SK-N-SH treated with all-trans-retinoic acid at 6 μM for 48 hours (cell line): Measurements from ENCODE around the gene ARHGEF40.

Experiments
- ATAC-seq: fragments of 200-7000 bp; cut with Tn5 transposase; 3 replicates; pipeline ENCODE4 v1.9.1; 2020; ENCODE audit warnings: mild to moderate bottlenecking, moderate library complexity
- ARNTL ChIP-seq: fragments of 450-650 bp; formaldehyde crosslinking; IDR thresholded peaks from 2 replicates; pipeline ENCODE4 v1.5.0; 2020; ENCODE audit warnings: low read depth, mild to moderate bottlenecking, moderate library complexity, borderline replicate concordance
- BACH2 ChIP-seq: fragments of 250-450 bp; sonication (Bioruptor Pico); IDR thresholded peaks from 2 replicates; pipeline ENCODE4 v1.9.0; 2021; ENCODE audit warnings: mild to moderate bottlenecking, borderline replicate concordance
- CSDC2 ChIP-seq: fragments of 250-450 bp; sonication (Bioruptor Pico); IDR thresholded peaks from 2 replicates; pipeline ENCODE4 v1.5.0; 2020; ENCODE audit warnings: mild to moderate bottlenecking, moderate library complexity
- GLIS3 ChIP-seq: fragments of 250-450 bp; sonication (Bioruptor Pico); IDR thresholded peaks from 2 replicates; pipeline ENCODE4 v1.5.0; 2020; ENCODE audit warnings: mild to moderate bottlenecking, moderate library complexity
- OSR1 ChIP-seq: fragments of 250-450 bp; sonication (Bioruptor Pico); IDR thresholded peaks from 2 replicates; pipeline ENCODE4 v1.8.0; 2022; ENCODE audit warnings: moderate library complexity, mild to moderate bottlenecking, inconsistent platforms
- PATZ1 ChIP-seq: fragments of 250-450 bp; sonication (Bioruptor Pico); IDR thresholded peaks from 2 replicates; pipeline ENCODE4 v1.8.0; 2020; ENCODE audit warnings: mild to moderate bottlenecking, moderate library complexity, borderline replicate concordance
- RARB ChIP-seq: fragments of 250-450 bp; sonication (Bioruptor Pico); IDR thresholded peaks from 2 replicates; pipeline ENCODE4 v1.8.0; 2021; ENCODE audit warnings: mild to moderate bottlenecking, moderate library complexity
- SNAI2 ChIP-seq: fragments of 250-450 bp; sonication (Bioruptor Pico); IDR thresholded peaks from 2 replicates; pipeline ENCODE4 v1.5.0; 2020; ENCODE audit warnings: mild to moderate bottlenecking, moderate library complexity
- TCF4 ChIP-seq: fragments of 250-450 bp; sonication (Bioruptor Pico); IDR thresholded peaks from 2 replicates; pipeline ENCODE4 v1.8.0; 2021; ENCODE audit warnings: mild to moderate bottlenecking, moderate library complexity, borderline replicate concordance
- TOX ChIP-seq: fragments of 250-450 bp; sonication (Bioruptor Pico); IDR thresholded peaks from 2 replicates; pipeline ENCODE4 v1.8.0; 2021; ENCODE audit warnings: mild to moderate bottlenecking, moderate library complexity, borderline replicate concordance
- TSHZ2 ChIP-seq: fragments of 250-450 bp; sonication (Bioruptor Pico); IDR thresholded peaks from 2 replicates; pipeline ENCODE4 v1.5.0; 2020; ENCODE audit warnings: mild to moderate bottlenecking, moderate library complexity
- ZC3H10 ChIP-seq: fragments of 250-450 bp; sonication (Bioruptor Pico); IDR thresholded peaks from 2 replicates; pipeline ENCODE4 v1.5.1; 2021; ENCODE audit warnings: mild to moderate bottlenecking, moderate library complexity
- ZFP3 ChIP-seq: fragments of 250-450 bp; sonication (Bioruptor Pico); IDR thresholded peaks from 2 replicates; pipeline ENCODE4 v1.5.0; 2020; ENCODE audit warnings: mild to moderate bottlenecking, moderate library complexity
- ZNF565 ChIP-seq: fragments of 450-650 bp; formaldehyde crosslinking; conservative IDR thresholded peaks from 2 replicates; pipeline ENCODE4 v1.5.0; 2020; ENCODE audit warnings: low read depth, mild to moderate bottlenecking, moderate library complexity
- ZNF70 ChIP-seq: fragments of 450-650 bp; formaldehyde crosslinking; IDR thresholded peaks from 2 replicates; pipeline ENCODE4 v1.5.0; 2020; ENCODE audit warnings: mild to moderate bottlenecking, moderate library complexity
- TF ChIP-seq, protein P1 (sequence below): fragments of 250-450 bp; sonication (Bioruptor Pico); IDR thresholded peaks from 2 replicates; pipeline ENCODE4 v1.5.1; 2020; ENCODE audit warnings: low read depth, mild to moderate bottlenecking, moderate library complexity

ARHGEF40 gene

DNA sequence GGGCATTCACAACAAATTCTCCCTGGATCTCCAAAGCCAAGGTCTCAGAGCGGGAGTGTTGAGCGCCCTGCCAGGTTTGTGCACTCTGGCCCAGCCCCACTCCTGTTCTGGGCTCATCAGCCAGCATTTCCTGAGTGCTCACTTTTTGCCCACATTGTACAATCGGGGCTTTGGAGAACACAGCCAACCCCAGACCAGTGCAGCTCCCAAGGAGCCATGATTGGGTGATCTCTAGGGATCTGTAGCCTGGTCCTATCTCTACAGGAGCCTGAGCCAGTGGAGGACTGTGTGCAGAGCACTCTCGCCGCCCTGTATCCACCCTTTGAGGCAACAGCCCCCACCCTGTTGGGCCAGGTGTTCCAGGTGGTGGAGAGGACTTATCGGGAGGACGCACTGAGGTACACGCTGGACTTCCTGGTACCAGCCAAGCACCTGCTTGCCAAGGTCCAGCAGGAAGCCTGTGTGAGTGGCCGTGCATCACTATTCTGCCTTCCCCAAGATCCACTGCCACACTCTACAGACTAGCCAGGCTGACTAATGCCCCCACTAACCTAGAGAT is 2.8 kb downstream of the ARHGEF40 start:
- ATAC-seq = no peak
- TF ChIP-seq TCF4 (no peak), ARNTL (no peak), GLIS3 (CRISPR knock-in tag) (no peak), PATZ1 (no peak), ZNF70 (CRISPR knock-in tag) (no peak)

DNA sequence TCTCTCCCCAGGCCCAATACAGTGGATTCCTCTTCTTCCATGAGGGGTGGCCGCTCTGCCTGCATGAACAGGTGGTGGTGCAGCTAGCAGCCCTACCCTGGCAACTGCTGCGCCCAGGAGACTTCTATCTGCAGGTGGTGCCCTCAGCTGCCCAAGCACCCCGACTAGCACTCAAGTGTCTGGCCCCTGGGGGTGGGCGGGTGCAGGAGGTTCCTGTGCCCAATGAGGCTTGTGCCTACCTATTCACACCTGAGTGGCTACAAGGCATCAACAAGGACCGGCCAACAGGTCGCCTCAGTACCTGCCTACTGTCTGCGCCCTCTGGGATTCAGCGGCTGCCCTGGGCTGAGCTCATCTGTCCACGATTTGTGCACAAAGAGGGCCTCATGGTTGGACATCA is 3.8 kb downstream of the ARHGEF40 start:
- ATAC-seq = no peak
- no peak for TF ChIP-seq OSR1 (CRISPR knock-in tag)
- TF ChIP-seq BACH2 (CRISPR knock-in tag) = no peak
- TF ChIP-seq ZNF565 (CRISPR knock-in tag) = no peak
- no peak for TF ChIP-seq ZFP3 (CRISPR knock-in tag)
- TF ChIP-seq TOX (CRISPR knock-in tag) = no peak
- no peak for TF ChIP-seq TSHZ2 (CRISPR knock-in tag)
- TF ChIP-seq RARB = no peak
- no peak for TF ChIP-seq TCF4

- no peak for ATAC-seq
- TF ChIP-seq OSR1 (CRISPR knock-in tag) = no peak
- no peak for TF ChIP-seq ARNTL
- TF ChIP-seq ZFP3 (CRISPR knock-in tag) = no peak
- TF ChIP-seq, protein P1, sequence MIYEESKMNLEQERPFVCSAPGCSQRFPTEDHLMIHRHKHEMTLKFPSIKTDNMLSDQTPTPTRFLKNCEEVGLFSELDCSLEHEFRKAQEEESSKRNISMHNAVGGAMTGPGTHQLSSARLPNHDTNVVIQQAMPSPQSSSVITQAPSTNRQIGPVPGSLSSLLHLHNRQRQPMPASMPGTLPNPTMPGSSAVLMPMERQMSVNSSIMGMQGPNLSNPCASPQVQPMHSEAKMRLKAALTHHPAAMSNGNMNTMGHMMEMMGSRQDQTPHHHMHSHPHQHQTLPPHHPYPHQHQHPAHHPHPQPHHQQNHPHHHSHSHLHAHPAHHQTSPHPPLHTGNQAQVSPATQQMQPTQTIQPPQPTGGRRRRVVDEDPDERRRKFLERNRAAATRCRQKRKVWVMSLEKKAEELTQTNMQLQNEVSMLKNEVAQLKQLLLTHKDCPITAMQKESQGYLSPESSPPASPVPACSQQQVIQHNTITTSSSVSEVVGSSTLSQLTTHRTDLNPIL (CRISPR knock-in tag) = no peak
- no peak for TF ChIP-seq TSHZ2 (CRISPR knock-in tag)
- TF ChIP-seq ZC3H10 (CRISPR knock-in tag) = no peak
- TF ChIP-seq PATZ1 = no peak
- no peak for TF ChIP-seq CSDC2 (CRISPR knock-in tag)
- no peak for TF ChIP-seq GLIS3 (CRISPR knock-in tag)
- no peak for TF ChIP-seq SNAI2
- no peak for TF ChIP-seq ZNF565 (CRISPR knock-in tag)
- no peak for TF ChIP-seq BACH2 (CRISPR knock-in tag)
- TF ChIP-seq TOX (CRISPR knock-in tag) = no peak
Measured at GRCh38 chr14:21074398-21075272, 4.5 kb downstream of the ARHGEF40 start.
